ENCODE results near the gene METRNL.
"Not testable (repeated sequence)": the region's sequence is repeated elsewhere in the genome, so short reads cannot be mapped to it uniquely, and the experiment has no call there.

METRNL gene

GRCh38 chr17:83036193-83036592, 43.2 kb upstream of the METRNL start:
- TF ChIP-seq CTCF (IDR thresholded peaks at IDR 0.05; ENCODE audit: insufficient read depth, missing control alignments): no peak
- DNase-seq (ENCODE audit: insufficient read length, low spot score) (no peak), FAIRE-seq (no peak)

- FAIRE-seq: no peak
- no peak for DNase-seq (ENCODE audit: insufficient read length, low spot score)
- no peak for TF ChIP-seq CTCF (IDR thresholded peaks at IDR 0.05; ENCODE audit: insufficient read depth, missing control alignments)
Observed at GRCh38 chr17:83036666-83037065, 42.7 kb upstream of the METRNL start.

- TF ChIP-seq CTCF (IDR thresholded peaks at IDR 0.05; ENCODE audit: insufficient read depth, missing control alignments): no peak
- DNase-seq (ENCODE audit: insufficient read length, low spot score): no peak
- FAIRE-seq: no peak
Observed at GRCh38 chr17:83037084-83037873, 42.1 kb upstream of the METRNL start.

- no peak for TF ChIP-seq CTCF (IDR thresholded peaks at IDR 0.05; ENCODE audit: insufficient read depth, missing control alignments)
- no peak for FAIRE-seq
- DNase-seq (ENCODE audit: insufficient read length, low spot score): no peak
Observed at GRCh38 chr17:83037874-83038165, 41.6 kb upstream of the METRNL start.

GRCh38 chr17:83038983-83039382, 40.4 kb upstream of the METRNL start:
- not testable (repeated sequence) for FAIRE-seq; DNase-seq (ENCODE audit: insufficient read length, low spot score)

GRCh38 chr17:83041305-83041704, 38.1 kb upstream of the METRNL start:
- TF ChIP-seq CTCF (IDR thresholded peaks at IDR 0.05; ENCODE audit: insufficient read depth, missing control alignments): no peak
- DNase-seq (ENCODE audit: insufficient read length, low spot score): no peak
- FAIRE-seq: no peak

GRCh38 chr17:83042522-83043158, 36.8 kb upstream of the METRNL start:
- TF ChIP-seq CTCF (IDR thresholded peaks at IDR 0.05; ENCODE audit: insufficient read depth, missing control alignments): no peak
- no peak for FAIRE-seq
- DNase-seq (ENCODE audit: insufficient read length, low spot score): no peak

GRCh38 chr17:83044479-83044878, 34.9 kb upstream of the METRNL start:
- DNase-seq (ENCODE audit: insufficient read length, low spot score); FAIRE-seq: not testable (repeated sequence)

Data from D721Med (cell line).